ENCODE results near the gene LIN28B.

LIN28B gene

DNA sequence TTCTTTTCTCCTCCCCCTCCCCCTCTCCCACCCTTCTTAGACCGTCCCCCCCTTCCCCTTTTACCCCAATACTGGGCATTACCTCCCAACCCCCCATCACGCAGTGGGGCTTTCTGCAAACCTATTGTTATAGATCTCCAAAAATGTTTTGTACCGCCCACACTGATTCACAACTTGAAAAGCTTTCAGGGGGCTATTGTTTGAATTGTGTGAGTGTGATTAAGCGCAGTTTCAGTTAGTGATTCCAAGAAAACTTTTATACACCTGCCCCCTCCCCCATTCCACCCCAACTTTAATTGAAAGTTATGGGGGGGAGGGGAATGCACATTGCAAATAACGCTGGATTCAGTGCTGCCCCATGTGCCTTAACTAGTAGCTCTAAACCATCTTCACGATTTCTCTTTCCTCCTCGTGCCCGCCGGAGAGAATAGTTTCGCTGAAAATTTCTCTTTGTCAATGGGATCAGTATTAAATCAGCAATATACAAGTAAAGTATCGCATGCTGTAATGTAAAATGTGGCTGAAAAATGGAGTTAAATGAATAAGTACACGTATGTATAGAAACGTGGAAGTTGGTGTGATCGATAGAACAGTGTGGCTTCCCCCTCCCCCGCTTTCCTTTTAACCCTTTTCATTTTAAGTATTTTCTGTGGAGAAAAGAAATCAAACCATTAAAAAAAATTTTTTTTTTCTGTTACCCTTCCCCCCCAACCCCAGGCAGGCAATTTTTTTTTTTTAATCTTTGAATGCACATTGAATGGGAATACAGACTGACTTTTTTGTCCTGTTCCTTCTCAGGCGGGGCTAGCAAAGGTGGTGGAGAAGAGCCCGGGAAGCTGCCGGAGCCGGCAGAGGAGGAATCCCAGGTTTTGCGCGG lies 632 bp downstream of the LIN28B start:
- H3K4me3 ChIP-seq (replicated peaks; ENCODE audit: low read depth, low read length), result no peak overlapping the region
- no peak for DNase-seq (ENCODE audit: low read depth)
- TF ChIP-seq, protein P1, sequence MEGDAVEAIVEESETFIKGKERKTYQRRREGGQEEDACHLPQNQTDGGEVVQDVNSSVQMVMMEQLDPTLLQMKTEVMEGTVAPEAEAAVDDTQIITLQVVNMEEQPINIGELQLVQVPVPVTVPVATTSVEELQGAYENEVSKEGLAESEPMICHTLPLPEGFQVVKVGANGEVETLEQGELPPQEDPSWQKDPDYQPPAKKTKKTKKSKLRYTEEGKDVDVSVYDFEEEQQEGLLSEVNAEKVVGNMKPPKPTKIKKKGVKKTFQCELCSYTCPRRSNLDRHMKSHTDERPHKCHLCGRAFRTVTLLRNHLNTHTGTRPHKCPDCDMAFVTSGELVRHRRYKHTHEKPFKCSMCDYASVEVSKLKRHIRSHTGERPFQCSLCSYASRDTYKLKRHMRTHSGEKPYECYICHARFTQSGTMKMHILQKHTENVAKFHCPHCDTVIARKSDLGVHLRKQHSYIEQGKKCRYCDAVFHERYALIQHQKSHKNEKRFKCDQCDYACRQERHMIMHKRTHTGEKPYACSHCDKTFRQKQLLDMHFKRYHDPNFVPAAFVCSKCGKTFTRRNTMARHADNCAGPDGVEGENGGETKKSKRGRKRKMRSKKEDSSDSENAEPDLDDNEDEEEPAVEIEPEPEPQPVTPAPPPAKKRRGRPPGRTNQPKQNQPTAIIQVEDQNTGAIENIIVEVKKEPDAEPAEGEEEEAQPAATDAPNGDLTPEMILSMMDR (IDR thresholded peaks at IDR 0.05; ENCODE audit: low read length, missing control alignments), result no peak

- no peak for DNase-seq (ENCODE audit: low read depth)
- TF ChIP-seq, protein P1 (IDR thresholded peaks at IDR 0.05; ENCODE audit: low read length, missing control alignments), result no peak
- H3K4me3 ChIP-seq (replicated peaks; ENCODE audit: low read depth, low read length), result no peak overlapping the region
These were observed 1.5 kb downstream of the LIN28B start for GRCh38 chr6:104958178-104959025.

DNA sequence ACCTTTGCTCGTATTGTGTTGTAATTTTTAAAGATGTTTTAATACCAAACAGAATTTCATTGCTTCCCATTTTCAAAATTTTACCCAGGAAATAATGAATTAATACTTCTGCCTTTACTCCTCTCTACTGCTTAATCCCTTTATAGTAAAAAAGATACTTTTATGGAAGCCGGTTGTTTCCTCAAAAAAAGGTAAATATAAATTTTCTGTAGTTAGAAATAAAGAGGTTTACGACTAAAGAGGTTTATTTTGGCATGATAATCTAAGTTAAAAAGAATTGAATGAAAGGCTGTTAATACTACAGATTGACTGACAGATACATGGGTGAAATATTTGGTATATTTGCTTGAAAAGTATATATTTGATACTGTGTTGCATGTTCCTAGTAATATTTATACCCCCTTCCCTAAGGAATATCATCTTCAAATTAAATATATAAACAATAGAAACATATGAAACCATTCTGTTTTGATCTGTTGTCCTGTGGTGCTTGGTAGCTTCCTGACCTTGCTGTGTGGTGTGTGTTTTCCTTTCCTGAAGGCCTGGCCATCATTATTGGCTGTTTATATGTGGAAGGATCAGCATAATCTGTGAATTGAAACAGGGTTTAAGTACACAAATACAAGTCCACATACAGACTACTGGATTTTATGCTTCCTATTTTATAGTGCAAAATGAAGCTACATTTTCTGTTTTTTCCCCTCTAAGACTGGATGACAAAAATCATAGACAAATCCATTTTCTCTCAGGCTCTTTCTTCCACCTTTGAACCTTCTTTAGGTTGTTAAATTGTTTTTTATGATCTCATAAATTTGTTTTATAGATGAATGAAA lies 2.3 kb downstream of the LIN28B start:
- DNase-seq (ENCODE audit: low read depth), result no peak
- TF ChIP-seq, protein P1 (IDR thresholded peaks at IDR 0.05; ENCODE audit: low read length, missing control alignments), result no peak
- H3K4me3 ChIP-seq (replicated peaks; ENCODE audit: low read depth, low read length), result no peak overlapping the region

- DNase-seq (ENCODE audit: low read depth), result no peak
- TF ChIP-seq, protein P1 (IDR thresholded peaks at IDR 0.05; ENCODE audit: low read length, missing control alignments), result no peak
These were observed 12.2 kb downstream of the LIN28B start for GRCh38 chr6:104969108-104969507.

DNA sequence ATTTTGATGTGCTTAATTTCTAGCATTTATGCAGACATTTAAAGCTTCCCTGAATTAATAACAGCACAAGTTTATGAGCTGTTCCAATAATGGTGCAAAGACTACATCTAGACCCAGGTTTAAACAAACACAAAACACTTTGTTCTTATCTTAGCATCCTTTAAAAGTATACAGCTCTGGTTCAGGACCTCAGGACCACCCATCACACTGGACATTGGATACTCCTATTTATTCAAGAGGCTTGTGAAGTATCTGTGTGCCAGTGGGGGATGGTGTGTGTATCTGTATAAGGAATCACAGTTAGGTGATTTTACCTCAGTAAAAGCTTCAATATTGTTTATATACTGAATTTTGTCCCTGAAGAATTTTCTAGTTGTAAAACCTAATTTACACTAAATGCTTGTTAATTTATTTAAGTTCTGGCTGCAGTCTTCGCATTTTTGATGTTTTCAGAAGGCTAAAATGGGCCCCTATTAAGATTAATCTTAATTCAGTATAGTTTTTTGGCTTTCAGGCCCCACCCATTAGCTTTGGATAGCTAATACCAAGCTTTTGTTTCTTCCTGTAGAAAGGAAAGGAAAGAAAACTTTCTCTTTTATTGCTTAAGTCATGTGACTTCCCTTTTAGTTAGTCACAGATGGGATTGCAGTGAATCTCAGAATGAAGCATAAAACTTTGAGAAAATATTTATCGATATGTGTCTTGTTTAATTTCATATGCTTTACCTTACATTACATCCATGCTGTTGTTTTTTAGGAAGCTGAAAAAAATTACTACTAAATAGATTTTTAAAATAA lies 13.1 kb downstream of the LIN28B start:
- H3K4me3 ChIP-seq (replicated peaks; ENCODE audit: low read depth, low read length), result no peak overlapping the region
- DNase-seq (ENCODE audit: low read depth), result no peak
- TF ChIP-seq, protein P1 (IDR thresholded peaks at IDR 0.05; ENCODE audit: low read length, missing control alignments), result no peak

More at GRCh38 chr6:104969108-104969507, 12.2 kb downstream of the LIN28B start:
- H3K4me3 ChIP-seq (replicated peaks; ENCODE audit: low read depth, low read length), result no peak overlapping the region

DNA sequence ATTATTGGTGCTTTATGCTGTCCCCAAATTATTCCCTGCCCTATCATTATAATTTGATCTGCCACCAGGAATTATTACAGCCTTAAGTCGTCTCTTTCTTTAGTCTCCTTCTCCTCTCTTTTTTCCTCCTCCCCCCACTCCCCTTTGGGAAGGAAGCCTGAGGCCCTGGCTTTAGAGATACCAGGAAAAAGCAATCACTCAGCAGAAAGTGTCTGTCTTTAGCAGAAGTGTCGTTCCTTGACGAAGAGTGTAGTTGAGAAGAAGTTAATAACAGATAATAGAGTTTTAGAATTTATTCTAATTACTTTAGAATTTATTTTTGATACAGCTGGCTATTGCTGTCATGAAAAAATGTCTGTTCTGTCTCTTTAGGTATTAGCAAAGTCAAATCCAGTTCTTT lies 16.5 kb downstream of the LIN28B start:
- H3K4me3 ChIP-seq (replicated peaks; ENCODE audit: low read depth, low read length), result no peak overlapping the region
- no peak for DNase-seq (ENCODE audit: low read depth)
- TF ChIP-seq, protein P1 (IDR thresholded peaks at IDR 0.05; ENCODE audit: low read length, missing control alignments), result no peak
